CD4-positive, alpha-beta T cell (primary cell): Measurements from ENCODE around the gene GRIK1. TPM values are rescaled to one million over a fixed set of nuclear protein-coding genes. Genes with fewer than 3 reads are reported as not detected.

Experiments
- ATAC-seq: fragments of 200-7000 bp; cut with Tn5 transposase; one replicate; pipeline ENCODE4 v1.10.0; 2022; ENCODE audit warnings: mild to moderate bottlenecking; ENCODE audit not compliant: poor library complexity
- CTCF ChIA-PET: fragments of 350-600 bp; sonication (Branson Sonifier 250); formaldehyde crosslinking; loops from one replicate; lab custom pipeline; 2021; ENCODE audit warnings: antibody characterized with exemption, inconsistent platforms; lab: Charles Lee
- POLR2A ChIA-PET: fragments of 350-600 bp; sonication (Branson Sonifier 250); formaldehyde crosslinking; loops from one replicate; lab custom pipeline; 2021; ENCODE audit warnings: antibody characterized with exemption, inconsistent platforms; lab: Charles Lee
- DNase-seq, 14 experiments: peaks; one replicate each; pipeline ENCODE4 v3.0.0-alpha.2; 2013 to 2020; ENCODE audit warnings: mixed read lengths in 2 of 14
- H3K27ac ChIP-seq, 2 donors: one replicate each; pipeline versions ENCODE4 v1.5.1 to v1.7.0; 2013; ENCODE audit warnings: low read length in 2 of 2, low read depth in 1 of 2, mild to moderate bottlenecking in 1 of 2
- H3K27me3 ChIP-seq, 2 experiments: 1 replicate in 1 of 2; 2 replicates in 1 of 2; pipeline versions ENCODE4 v1.6.1 to v1.7.0; 2013; ENCODE audit warnings: low read length in 2 of 2, control low read depth in 1 of 2, mild to moderate bottlenecking in 1 of 2, moderate library complexity in 1 of 2; ENCODE audit not compliant: insufficient read depth in 2 of 2, control insufficient read depth in 1 of 2
- H3K36me3 ChIP-seq: one replicate; pipeline ENCODE4 v1.6.1; 2013; ENCODE audit warnings: low read length, control low read depth; ENCODE audit not compliant: insufficient read depth
- H3K4me1 ChIP-seq: one replicate; pipeline ENCODE4 v1.6.1; 2013; ENCODE audit warnings: low read length, control low read depth; ENCODE audit not compliant: insufficient read depth
- H3K4me3 ChIP-seq: one replicate; pipeline ENCODE4 v1.5.1; 2013; ENCODE audit warnings: mild to moderate bottlenecking, low read length, moderate library complexity
- H3K9me3 ChIP-seq, 2 experiments: 1 replicate in 1 of 2; 2 replicates in 1 of 2; pipeline versions ENCODE4 v1.6.1 to v1.7.0; 2013; ENCODE audit warnings: low read length in 2 of 2, mild to moderate bottlenecking in 2 of 2, control low read depth in 1 of 2, moderate library complexity in 1 of 2; ENCODE audit not compliant: control insufficient read depth in 1 of 2, insufficient read depth in 1 of 2
- H3K27ac Mint-ChIP-seq: one replicate; pipeline ENCODE4 v1.8.0; 2020; ENCODE audit warnings: mixed read lengths
- H3K27me3 Mint-ChIP-seq: one replicate; pipeline ENCODE4 v1.8.0; 2021; ENCODE audit warnings: mixed read lengths
- H3K36me3 Mint-ChIP-seq: one replicate; pipeline ENCODE4 v1.8.0; 2021; ENCODE audit warnings: low read depth, mixed read lengths
- H3K4me1 Mint-ChIP-seq: one replicate; pipeline ENCODE4 v1.8.0; 2021; ENCODE audit warnings: low read depth, mixed read lengths
- H3K4me3 Mint-ChIP-seq: one replicate; pipeline ENCODE4 v1.8.0; 2020; ENCODE audit warnings: mild to moderate bottlenecking, mixed read lengths
- H3K9me3 Mint-ChIP-seq: one replicate; pipeline ENCODE4 v1.8.0; 2020; ENCODE audit warnings: mixed read lengths
- intact Hi-C, 2 experiments: fragments of 100-400 bp; cut with DNase I in 1 of 2; cut with micrococcal nuclease in 1 of 2; formaldehyde crosslinking; loops; one replicate each; pipeline versions ENCODE4 v1.15.1 to v1.9.0; 2023 to 2025; cut with DNase I, micrococcal nuclease
- total RNA-seq, 174 experiments: library from RNA in 2 of 174; stranded (reverse) in 2 of 174; gene quantifications; one replicate each; pipeline ENCODE4 v1.2.3 and lab custom pipeline; 2021 to 2026
- TF ChIP-seq, protein P1 (sequence below): fragments of 200-600 bp; IDR thresholded peaks from one replicate; pipeline ENCODE4 v1.8.0; 2022; ENCODE audit warnings: antibody characterized with exemption, mild to moderate bottlenecking

Gene GRIK1
- total RNA-seq, 2 experiments from 2014 or later: not detected

DNA sequence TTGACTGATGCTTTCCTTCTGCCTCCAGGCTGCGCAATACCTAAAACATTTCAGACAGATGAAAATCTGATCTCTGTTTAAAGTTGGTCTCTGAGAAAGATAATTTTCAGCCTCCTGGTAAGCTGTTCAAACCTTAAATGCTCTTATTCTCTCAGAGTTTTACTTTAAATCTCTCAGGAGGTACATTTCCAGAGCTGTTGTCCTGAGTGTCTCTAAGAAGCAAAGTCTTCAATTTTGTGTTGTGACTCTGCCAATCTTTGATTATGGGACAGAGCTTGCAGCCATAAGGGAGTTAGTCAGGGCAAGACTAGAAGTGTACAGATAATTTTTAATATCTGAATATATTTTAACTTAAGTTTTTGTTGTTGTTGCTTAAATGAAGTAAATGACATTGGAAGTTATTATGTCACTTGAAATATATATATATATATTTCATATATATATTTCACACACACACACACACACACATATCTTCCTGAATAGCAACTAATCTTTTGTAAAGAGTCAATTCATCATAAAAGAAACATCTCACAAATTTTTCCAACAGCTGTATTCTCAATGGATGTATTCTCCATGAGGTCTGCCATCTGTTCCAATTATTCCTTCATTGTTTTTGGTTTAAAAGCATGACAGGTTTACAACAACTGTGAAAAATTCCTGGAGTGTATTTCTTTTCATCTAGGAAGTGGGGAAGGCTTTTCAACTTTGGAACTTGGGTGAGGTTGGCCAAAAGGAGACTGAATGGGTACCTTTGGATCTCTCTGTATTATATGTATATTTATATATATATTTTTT lies 381.7 kb downstream of the GRIK1 start:
- no peak overlapping the region for H3K27ac Mint-ChIP-seq
- H3K36me3 ChIP-seq: no peaks in the 10 kb centered on the region
- no peaks in the 10 kb centered on the region for H3K36me3 Mint-ChIP-seq
- H3K4me1 ChIP-seq: no peaks in the 10 kb centered on the region
- no peak overlapping the region for H3K4me3 ChIP-seq
- no peak overlapping the region for H3K27ac ChIP-seq
- H3K27me3 Mint-ChIP-seq: no peaks in the 10 kb centered on the region
- no peak for DNase-seq
- no peaks in the 10 kb centered on the region for H3K9me3 Mint-ChIP-seq
- ATAC-seq: no peak
- no peaks in the 10 kb centered on the region for H3K4me1 Mint-ChIP-seq
- ChIA-PET POLR2A (no interaction called here), CTCF (no interaction called here)
- H3K27me3 ChIP-seq: no peaks in the 10 kb centered on the region
- H3K9me3 ChIP-seq: no peaks in the 10 kb centered on the region
- intact Hi-C loops: no loop called here
- no peak overlapping the region for H3K4me3 Mint-ChIP-seq
- TF ChIP-seq, protein P1, sequence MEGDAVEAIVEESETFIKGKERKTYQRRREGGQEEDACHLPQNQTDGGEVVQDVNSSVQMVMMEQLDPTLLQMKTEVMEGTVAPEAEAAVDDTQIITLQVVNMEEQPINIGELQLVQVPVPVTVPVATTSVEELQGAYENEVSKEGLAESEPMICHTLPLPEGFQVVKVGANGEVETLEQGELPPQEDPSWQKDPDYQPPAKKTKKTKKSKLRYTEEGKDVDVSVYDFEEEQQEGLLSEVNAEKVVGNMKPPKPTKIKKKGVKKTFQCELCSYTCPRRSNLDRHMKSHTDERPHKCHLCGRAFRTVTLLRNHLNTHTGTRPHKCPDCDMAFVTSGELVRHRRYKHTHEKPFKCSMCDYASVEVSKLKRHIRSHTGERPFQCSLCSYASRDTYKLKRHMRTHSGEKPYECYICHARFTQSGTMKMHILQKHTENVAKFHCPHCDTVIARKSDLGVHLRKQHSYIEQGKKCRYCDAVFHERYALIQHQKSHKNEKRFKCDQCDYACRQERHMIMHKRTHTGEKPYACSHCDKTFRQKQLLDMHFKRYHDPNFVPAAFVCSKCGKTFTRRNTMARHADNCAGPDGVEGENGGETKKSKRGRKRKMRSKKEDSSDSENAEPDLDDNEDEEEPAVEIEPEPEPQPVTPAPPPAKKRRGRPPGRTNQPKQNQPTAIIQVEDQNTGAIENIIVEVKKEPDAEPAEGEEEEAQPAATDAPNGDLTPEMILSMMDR: no peak

GRCh38 chr21:29557200-29557599 lies 382.6 kb downstream of the GRIK1 start:
- no peaks in the 10 kb centered on the region for H3K27me3 ChIP-seq

DNA sequence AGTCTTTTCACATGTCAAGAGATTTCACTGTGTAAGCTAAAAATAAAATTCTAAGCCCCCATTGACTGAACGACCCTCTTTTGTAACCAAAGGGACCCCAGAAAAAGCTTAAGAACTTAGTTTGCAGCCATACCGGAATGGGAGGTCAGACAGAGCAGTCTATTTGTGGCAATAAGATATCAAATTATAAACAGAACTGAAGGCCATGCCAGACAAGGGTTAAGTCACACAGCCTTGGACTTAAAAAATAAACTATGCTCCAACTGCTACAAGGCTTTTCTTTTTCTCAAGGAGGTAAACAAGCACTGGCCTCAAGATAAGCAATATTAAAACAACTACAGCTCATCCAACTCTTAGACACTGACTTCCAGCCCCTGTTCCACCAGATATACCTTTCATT lies 384.2 kb downstream of the GRIK1 start:
- ChIA-PET CTCF (no interaction called here), POLR2A (interaction anchor here (0.8 to 1.1 kb wide), 2 partner anchors 8 to 23 kb away, joined by 3 to 4 read pairs; no protein-coding TSS in a partner anchor)
- Histone ChIP-seq H3K4me1 (no peaks in the 10 kb centered on the region), H3K36me3 (no peaks in the 10 kb centered on the region), H3K27ac (no peak overlapping the region), H3K27me3 (no peaks in the 10 kb centered on the region), H3K9me3 (no peaks in the 10 kb centered on the region), H3K4me3 (no peak overlapping the region)
- no peaks in the 10 kb centered on the region for H3K36me3 Mint-ChIP-seq
- no peak overlapping the region for H3K4me3 Mint-ChIP-seq
- H3K27ac Mint-ChIP-seq: no peak overlapping the region
- TF ChIP-seq, protein P1: no peak
- DNase-seq (no peak), ATAC-seq (no peak)
- intact Hi-C loops: no loop called here
- no peaks in the 10 kb centered on the region for H3K9me3 Mint-ChIP-seq
- no peaks in the 10 kb centered on the region for H3K27me3 Mint-ChIP-seq
- H3K4me1 Mint-ChIP-seq: no peaks in the 10 kb centered on the region

More at GRCh38 chr21:29557200-29557599, 382.6 kb downstream of the GRIK1 start:
- TF ChIP-seq, protein P1: no peak
- no peaks in the 10 kb centered on the region for H3K36me3 ChIP-seq
- DNase-seq (no peak), ATAC-seq (no peak)
- Mint-ChIP-seq H3K27ac (no peak overlapping the region), H3K27me3 (no peaks in the 10 kb centered on the region), H3K4me3 (no peak overlapping the region), H3K36me3 (no peaks in the 10 kb centered on the region), H3K9me3 (no peaks in the 10 kb centered on the region), H3K4me1 (no peaks in the 10 kb centered on the region)
- H3K4me3 ChIP-seq: no peak overlapping the region
- no peaks in the 10 kb centered on the region for H3K9me3 ChIP-seq
- ChIA-PET POLR2A (no interaction called here), CTCF (no interaction called here)
- no peaks in the 10 kb centered on the region for H3K4me1 ChIP-seq
- H3K27ac ChIP-seq: no peak overlapping the region
- intact Hi-C loops: no loop called here
